ENCODE results near the gene TSFM.

DNA sequence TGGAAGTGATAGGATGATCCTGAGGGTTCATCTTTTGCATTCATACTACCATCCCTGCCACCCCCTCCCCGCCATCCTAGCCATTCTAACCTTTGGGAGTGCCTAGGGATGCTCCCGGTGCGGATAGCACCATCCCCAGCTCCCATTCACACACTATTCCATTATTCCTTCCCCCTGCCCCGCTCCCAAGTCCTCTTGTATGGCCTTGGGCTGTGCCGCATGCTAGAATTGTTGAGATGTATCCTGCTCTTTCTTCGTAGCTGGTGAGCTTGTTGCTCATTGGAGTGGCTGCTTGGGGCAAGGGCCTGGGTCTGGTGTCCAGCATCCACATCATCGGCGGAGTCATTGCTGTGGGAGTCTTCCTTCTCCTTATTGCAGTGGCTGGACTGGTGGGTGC, 37.1 kb upstream of the TSFM start:
- no peak for TF ChIP-seq CTCF (IDR thresholded peaks at IDR 0.05; ENCODE audit: low read depth, low read length)
- TF ChIP-seq EZH2phosphoT487 (IDR thresholded peaks at IDR 0.05; ENCODE audit: low read depth): no peak

Measured in OCI-LY3 (cell line).